Measurements from ENCODE around the gene AGPAT3.

DNA sequence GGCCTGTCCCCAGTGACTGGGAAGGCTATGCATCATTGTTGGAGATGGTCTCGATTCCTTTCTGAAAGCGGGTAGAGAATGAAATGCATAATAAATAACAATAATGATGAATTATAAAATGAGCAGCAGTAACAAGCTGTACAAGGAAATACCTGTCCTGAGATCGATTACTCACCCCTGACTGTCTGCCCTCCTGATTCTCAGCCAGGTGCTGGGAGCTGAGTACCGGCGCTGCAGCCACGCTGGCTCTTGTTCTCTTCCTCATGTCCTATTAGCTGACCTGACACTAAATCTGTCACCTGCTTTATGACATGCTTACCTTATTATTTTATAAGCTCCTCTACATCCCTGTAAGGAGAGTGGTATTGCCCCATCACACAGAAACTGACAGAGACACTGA is 3.4 kb downstream of the AGPAT3 start:
- TF ChIP-seq, protein P1, sequence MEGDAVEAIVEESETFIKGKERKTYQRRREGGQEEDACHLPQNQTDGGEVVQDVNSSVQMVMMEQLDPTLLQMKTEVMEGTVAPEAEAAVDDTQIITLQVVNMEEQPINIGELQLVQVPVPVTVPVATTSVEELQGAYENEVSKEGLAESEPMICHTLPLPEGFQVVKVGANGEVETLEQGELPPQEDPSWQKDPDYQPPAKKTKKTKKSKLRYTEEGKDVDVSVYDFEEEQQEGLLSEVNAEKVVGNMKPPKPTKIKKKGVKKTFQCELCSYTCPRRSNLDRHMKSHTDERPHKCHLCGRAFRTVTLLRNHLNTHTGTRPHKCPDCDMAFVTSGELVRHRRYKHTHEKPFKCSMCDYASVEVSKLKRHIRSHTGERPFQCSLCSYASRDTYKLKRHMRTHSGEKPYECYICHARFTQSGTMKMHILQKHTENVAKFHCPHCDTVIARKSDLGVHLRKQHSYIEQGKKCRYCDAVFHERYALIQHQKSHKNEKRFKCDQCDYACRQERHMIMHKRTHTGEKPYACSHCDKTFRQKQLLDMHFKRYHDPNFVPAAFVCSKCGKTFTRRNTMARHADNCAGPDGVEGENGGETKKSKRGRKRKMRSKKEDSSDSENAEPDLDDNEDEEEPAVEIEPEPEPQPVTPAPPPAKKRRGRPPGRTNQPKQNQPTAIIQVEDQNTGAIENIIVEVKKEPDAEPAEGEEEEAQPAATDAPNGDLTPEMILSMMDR (IDR thresholded peaks at IDR 0.05; ENCODE audit: extremely low read depth in 1 of 2, insufficient read depth in 1 of 2, low read depth in 1 of 2, low read length in 2 of 2), result no peak
- no peak for TF ChIP-seq POLR2AphosphoS5 (IDR thresholded peaks at IDR 0.05; ENCODE audit: insufficient read depth, low read depth, low read length)
- no peak for TF ChIP-seq POLR2A (IDR thresholded peaks at IDR 0.05; ENCODE audit: low read depth, low read length)
- TF ChIP-seq JUN (IDR thresholded peaks at IDR 0.05; ENCODE audit: borderline replicate concordance, insufficient read depth, insufficient read length, low read depth), result no peak
- TF ChIP-seq, protein P2, sequence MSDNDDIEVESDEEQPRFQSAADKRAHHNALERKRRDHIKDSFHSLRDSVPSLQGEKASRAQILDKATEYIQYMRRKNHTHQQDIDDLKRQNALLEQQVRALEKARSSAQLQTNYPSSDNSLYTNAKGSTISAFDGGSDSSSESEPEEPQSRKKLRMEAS (IDR thresholded peaks at IDR 0.05; ENCODE audit: insufficient read depth, insufficient read length), result no peak
